SHP77 treated with DMSO at 0.1 percent for 48 hours (cell line): Measurements from ENCODE around the gene TCF19.
"Not testable (repeated sequence)": the region's sequence is repeated elsewhere in the genome, so short reads cannot be mapped to it uniquely, and the experiment has no call there.

Experiments
- DNase-seq: peaks from one replicate; lab custom pipeline; 2025; lab: John Stamatoyannopoulos, UW

Gene TCF19

DNA sequence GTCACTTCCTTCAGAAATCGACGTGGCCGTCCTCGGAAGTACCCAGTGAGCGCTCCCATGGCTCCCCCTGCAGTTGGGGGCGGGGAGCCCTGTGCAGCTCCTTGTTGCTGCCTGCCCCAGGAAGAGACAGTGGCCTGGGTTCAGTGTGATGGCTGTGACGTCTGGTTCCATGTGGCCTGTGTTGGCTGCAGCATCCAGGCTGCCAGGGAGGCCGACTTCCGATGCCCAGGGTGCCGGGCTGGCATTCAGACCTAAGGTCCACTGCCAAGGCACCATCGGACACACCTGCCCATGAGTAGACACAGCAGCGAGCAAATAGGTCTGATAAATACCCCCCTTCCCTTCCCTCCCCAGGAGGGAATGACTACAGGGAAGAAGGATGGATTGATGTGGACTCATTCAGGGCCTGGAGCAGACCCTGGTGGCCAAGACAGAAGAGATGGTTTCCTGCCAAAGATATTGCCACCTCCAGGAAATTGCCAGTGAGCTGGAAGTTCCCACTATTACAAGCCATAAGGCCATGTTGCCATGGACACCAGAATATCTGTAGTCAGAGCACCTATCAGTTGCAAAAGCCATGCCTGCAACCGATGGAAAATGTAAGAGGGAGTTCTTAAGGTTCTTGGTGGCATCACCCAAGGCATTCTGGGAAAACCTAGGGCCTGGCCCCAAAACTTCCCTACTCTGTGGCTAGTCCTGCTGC, 4.2 kb downstream of the TCF19 start:
- no peak for DNase-seq

DNA sequence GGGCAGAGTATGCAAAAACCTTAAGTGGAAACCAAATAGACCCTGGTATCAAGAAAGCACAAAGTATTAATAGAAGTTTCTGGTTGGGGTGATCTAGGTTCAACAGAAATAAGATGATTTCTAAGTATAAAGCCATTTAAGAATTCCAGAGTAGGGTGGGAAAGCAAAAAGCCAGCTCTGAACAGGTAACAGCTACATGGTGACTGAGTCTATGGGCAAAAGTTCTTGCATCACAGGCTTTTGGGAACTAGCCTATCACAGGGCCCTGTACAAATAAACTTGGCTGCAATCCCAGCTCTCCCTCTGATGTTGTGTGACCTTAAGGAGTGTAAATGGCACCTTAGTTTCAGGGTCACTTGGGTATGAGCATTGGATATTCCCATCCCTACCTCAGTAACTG, 5.5 kb downstream of the TCF19 start:
- no peak for DNase-seq

DNA sequence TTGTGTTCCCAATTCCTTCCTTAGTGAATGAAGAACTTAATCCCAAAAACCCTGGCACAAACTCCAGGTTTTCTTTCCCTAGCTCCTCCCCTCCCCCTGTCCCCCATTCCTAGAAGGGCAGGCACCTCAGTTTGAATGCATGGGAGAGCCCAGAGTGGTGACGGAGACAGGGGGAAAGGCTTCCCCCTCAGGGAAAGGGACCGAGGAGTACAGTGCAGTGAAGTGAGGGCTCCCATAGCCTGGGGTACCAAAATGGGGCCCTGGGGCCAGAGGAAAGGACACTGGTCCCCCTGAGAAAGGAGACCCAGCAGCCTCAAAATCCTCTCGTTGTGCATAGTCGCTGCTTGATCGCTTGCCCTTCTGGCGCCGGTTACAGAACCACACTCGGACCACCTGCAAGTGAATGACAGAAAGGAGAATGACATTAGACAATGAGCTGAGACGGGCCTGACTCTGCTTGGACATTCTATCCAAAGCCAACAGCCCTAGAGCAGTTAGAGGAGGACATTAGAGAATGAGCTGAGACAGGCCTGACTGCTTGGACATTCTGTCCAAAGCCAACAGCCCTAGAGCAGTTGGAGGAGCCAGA, 6.2 kb downstream of the TCF19 start:
- DNase-seq: not testable (repeated sequence)

DNA sequence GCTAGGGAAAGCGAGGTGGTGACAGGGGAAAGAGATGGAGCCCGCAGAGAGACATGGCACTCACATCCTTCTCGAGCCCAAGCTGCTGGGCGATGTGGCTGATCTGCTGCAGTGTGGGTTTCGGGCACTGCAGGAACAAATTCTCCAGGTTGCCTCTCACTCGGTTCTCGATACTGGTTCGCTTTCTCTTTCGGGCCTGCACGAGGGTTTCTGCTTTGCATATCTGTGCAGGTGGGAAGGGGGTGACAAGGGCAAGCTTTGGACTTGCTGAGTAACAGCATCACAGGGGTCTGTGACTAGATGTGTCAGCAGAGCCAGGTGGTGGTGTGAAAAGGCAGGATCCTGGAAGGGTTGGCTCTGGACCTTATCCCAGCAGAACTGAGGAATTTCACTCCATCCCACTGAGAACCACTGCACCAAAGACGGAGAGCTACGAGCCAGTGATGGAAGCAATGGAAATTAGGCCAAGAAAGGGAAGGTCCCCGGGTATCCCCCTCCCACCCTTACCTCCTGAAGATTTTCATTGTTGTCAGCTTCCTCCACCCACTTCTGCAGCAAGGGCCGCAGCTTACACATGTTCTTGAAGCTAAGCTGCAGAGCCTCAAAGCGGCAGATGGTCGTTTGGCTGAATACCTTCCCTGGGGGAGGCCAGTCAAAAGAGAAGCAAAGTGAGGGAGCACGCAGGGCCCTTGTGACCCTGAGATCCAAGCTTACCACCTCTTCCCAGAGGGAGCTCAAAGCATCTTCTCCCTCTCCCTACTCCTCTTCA, 6.9 kb downstream of the TCF19 start:
- not testable (repeated sequence) for DNase-seq

DNA sequence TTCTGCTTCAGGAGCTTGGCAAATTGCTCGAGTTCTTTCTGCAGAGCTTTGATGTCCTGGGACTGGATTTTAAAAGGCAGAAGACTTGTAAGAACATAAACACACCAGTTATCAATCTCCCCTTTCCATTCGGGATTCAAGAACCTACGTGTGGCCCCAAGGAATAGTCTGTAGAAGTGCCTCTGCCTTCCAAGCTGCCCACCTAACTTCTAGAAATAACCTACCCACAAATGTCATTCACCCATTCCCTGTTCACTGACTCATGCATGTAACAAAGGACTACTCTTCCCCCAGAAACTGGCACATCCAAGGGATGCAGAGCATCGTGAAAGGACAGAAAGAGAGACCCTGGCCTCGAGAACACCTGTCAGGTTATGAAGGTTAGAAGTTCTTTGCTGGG, 7.6 kb downstream of the TCF19 start:
- no peak for DNase-seq

DNA sequence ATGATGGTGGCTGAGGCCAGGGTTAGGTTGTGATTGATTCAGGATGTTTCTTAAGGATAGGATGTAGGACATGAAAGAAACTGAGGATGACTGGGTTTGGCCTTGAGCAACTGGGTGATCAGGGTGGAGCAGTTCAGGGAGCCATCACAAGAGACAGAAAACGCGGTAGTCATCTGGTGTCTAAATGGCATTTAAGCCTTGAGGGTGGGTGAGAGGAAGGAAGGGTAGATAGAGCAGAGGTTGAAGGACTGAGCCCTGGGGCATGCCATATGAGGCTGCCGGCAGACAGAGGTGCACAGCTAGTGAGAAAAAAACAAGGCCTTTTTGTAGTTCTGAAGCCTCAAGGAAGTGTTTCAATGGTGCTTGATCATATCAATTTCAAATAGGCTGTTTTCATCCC, 10.2 kb downstream of the TCF19 start:
- DNase-seq: no peak

DNA sequence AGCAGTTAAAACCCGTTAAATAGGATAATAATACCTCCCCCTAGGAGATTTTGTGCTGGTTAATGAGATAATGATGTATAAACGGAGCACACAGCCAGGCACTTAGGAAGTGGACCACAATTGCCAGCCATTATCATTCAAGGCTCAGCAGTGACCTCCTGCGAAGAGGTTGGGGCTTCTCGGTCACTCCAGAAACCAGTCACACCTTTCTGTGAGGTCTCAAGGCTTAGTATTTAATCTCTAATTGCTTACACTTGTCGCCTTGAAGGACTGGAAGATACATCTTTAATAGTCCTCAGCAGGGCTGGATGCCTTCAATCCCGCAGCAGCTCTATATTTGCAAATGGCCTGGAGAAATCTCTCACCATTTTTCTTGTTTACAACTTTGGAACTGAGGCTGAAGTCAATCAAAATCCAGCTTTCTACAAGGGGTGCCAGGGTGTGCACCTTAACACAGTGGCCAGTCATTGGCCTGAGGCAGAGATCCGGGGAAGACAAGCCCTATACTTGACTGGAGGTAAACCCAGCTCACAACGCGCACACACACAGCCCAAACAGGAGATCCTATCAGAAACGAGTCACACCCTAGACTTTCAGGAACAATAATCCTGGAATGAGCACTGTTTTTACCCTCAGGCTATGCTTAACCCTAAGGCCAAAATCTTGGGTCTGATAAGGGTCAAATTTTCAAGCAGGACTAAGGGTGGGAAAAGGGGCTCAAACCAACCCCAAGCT, 10.9 kb downstream of the TCF19 start:
- DNase-seq: no peak

DNA sequence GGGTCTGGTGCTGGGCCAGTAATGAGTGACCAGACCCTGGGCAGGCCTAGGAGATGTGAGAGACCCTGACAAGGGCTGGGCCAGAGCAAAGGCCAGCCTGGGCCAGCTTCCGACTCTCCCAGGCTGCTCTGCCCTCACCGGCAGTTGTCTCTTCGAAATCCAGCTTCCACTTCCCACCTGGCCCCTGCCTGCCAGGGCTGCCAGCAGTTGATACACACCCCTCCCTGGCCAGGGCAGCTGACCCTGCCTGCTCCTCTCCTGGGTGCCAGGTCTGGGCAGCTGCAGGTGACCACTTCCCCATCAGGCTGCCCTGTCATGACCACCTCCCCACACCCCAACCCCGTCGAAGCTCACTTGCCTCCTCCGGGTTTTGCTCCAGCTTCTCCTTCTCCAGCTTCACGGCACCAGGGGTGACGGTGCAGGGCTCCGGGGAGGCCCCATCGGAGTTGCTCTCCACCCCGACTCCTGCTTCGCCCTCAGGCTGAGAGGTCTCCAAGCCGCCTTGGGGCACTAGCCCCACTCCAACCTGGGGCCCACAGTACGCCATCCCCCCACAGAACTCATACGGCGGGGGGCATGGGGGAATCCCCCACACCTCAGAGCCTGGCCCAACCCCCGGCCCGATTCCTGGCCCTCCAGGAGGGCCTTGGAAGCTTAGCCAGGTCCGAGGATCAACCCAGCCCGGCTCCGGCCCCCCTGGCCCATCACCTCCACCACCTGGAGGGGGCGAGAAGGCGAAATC, 11.6 kb downstream of the TCF19 start:
- not testable (repeated sequence) for DNase-seq

DNA sequence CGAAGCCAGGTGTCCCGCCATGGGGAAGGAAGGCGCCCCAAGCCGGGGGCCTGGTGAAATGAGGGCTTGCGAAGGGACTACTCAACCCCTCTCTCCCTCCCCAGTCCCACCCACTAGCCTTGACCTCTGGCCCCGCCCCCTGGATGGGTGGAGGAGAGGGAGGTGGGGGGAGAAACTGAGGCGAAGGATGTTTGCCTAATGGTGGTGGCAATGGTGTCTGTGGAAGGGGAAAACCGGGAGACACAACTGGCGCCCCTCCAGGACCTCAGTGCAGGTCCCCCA, 12.2 kb downstream of the TCF19 start, which contains the start of gene POU5F1:
Gene POU5F1, minus strand, starts transcription at position 83 of the 282 bp plus-strand sequence. Its CDS starts 62 bp downstream, at position 21.
- no peak for DNase-seq

DNA sequence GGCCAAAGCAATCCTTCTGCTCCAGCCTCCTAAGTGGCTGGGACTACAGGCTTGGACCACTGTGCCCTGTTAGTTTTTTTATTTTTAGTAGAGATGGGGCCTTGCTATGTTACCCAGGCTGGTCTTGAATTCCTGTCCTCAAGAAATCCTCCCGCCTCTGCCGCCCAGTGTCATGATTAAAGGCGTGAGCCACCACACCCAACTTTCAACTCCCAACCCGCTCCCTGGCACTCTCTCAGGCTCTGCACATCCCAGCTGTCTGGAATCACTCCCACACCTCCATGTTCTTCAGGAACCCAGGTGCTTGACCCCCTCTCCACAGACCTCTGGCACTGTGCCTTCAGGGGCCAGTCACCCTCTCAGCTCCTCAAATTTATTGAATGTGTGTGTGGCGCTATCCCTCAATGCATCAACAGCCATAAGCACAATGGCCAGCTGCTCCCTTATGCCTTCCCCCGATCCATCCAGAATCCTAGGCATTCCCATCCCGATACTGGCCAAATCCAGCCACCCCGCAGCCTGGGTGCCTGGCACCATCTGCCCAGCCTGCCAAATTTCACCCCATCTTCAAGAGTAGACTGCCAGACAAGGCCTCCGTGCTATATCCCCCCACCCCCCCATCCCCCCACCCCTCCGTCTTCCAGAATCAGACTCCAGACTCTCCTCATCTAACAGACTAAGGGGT, 12.7 kb downstream of the TCF19 start:
- DNase-seq: no peak

DNA sequence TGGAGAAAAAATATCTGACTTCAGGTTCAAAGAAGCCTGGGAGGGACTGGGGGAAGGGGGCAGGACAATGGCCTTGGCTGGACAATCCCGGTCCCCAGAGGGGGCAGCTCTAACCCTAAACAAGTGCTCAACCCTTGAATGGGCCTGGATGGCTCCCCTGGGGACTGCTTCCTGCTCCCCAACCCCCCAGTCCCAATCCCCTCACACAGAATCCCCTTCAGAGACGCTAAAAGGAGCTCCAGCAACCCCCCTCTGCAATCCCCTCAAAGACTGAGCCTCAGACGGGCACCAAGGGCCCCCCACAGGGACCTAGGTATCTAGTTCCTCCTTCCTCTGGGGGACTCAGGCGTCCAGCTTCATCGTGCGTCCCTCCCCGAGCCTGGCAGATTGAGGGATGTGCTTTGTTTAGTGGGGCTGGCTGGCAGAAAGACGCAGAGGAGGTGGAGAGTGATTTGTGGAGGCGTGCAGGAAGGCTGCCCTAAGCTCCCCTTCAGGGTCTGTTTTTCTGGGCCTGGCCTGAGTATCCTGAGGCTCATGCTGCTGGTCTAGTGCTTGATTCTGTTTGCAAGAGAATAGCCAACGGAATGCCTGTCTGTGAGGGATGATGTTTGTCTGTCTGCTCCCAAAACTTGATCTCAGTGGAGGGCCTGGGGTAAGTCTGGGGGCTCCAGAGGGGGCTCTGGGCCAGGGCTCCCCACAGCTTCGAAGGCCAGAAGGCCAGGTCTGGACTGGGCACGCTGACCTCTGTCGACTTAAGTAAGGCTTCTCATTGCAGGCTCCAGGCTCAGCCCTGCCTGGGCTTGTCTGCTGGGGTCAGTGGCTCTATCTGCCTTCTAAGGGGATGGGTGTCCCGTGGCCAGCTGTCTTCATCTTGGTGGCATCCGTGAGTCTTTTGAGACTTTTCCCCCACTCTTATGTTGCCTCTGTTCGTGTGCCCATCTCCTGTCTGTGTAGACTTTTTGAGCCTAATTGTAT, 13.8 kb downstream of the TCF19 start:
- DNase-seq: no peak

DNA sequence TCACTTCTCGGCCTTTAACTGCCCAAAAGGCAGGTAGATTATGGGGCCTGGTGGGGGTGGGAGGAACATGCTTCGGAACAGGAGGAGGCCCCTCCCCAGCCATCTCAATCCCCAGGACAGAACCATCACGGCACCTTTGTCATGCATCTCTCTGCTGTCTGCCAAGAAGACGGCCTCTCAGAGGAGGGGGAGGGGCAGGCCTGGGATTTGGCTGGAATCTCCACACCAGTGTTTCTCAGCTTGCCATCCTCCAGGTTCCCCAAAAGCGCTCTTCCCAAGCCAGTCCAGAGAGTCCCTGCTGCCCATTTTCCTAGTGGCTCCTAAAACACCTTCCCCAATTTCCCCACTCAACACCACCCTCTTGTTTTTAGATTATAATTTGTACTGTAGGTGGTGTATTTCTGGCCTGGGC, 14.6 kb downstream of the TCF19 start:
- no peak for DNase-seq

DNA sequence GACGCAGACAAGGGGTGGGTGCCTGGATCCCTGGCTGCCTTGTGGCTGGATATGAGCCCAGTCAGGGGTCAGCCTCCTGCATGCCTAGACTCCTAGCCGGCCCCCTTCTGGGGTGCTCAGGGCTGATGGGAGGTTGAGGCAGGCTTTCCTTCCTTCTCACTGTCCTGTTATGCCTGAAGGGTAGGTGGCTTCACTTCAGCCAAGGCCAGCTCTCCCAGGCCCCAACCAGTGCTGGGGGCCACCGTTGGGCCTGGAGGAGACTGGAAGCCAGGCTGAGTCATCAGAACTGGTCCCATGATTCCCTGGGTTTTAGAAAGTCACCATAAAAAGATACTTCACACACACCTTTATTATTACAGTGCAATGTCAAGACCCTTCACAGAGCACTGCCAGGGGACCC, 15.0 kb downstream of the TCF19 start:
- DNase-seq: no peak

DNA sequence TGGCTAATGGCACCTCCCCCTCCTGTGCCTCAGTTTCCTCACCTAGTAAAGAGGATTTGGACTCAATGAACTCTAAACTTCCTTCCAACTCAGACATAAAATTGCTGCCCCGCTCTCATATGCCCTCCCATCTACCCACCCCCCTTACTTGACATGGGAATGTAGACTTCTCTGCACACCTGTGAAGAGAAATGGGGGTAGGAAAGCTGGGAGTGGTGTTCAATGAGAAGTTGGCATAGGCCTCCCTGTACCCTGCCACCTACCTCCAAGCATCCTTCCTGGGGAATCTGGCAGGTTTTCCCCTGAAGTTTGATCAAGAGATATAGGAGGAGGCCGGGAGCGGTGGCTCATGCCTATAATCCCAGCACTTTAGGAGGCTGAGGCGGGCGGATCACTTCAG, 16.0 kb downstream of the TCF19 start:
- no peak for DNase-seq

DNA sequence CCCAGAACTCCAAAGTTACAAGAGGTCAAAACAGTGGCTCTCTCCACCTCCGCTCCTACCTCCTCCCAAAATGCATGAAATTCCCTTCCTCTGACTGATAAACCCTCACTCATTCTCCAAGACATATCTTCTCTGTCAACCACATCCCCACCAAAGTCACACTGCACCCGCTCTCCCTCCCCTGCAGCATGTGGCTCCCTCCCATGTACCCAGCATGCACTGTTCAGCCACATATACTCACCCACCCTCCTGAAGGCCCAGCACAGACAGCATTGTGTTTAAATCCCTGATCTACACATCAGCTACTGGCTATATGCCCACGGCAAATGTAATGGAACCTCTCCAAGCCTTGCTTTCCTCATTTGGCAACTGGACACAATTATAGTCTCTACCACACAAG, 17.6 kb downstream of the TCF19 start:
- DNase-seq: no peak

DNA sequence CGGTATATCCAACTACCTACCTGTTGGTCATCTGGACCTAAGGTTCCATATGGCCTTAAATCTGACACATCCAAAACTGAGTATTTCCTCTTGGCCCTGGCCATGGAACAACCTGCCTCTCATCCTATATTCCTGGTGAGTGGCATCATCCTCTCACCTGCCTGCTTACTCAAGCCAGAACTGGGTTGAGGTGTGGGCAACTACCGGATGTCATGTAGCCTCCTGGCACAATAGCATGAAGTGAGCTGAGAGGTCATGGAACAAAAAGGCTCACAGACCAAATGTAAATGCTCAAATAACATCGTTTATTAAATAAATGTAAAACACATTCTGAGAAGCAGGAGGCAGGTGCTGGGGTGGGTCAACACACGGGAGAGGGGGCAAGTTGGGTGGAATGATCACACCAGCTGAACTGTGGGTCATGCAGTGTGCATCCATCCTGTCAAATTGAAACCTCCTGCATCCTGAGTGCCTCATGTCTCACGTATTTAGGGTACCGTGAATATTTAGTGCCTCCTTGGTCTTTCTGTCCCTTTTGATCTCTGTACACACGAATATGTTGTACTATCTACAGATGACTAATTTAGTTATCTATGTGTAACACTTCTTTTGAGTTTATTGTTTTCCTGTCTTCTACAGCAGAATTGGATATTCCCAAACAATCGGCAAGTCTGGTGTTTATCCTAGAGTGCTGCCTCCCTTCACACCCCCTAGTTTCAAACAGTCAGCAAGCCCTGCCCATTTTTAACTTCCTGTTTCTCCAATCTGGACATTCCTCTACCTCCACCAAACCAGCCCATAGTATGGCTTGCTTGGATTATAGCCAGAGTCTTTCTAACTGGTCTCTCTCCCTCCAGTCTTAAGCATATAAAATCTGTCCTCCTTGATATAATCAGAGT, 20.0 kb downstream of the TCF19 start:
- no peak for DNase-seq

DNA sequence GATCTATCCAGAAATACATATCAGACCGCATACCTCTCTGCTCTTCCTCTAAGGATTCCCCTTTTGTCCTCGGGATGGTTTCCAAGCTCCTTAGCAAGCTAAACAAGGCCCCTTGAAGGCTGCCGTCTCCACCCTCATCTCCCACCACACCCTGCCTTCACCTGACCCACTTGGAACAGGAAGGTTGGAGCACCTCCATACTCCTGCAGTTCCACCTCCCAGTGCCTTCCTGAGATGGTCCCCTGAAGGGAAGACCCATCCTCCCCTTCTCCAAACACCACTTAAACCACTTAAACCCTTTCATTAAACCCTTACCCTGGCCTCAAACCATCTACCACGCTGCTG, 20.6 kb downstream of the TCF19 start:
- no peak for DNase-seq

DNA sequence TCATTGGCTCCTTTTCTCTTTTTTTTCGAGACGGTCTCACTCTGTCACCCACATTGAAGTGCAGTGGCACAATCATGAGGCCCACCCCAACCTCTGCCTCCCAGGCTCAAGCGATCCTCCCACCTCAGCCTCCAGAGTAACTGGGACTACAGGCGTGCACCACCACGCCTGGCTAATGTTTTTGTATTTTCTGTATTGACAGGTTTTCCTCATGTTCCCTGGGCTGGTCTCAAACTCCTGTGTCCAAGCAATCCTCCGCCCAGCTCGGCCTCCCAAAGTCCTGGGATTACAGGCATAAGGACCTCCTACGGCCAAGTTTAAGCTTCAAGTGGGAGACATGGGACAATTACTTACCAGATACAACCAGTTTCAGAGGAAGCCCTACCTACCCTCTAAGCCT, 21.5 kb downstream of the TCF19 start:
- DNase-seq: no peak

DNA sequence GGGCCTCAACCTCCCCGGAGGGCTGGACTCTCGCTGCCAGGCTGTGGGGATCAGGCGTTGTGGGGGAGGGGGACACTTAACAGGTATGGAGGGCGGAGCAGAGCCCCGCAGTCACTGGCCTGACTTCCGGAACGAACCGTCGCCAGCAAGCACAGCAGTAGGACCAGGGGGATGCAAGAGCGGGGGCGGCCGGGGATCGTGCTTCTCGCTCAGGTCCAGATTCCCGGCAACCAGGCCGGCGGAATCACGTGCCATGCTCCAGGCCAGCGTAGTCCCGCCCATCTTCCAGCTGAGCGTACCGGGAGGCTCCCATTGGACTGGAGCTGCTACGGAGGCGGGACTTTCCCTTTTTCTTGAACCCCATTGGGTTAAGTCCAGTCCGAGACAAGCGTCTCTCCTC, 22.1 kb downstream of the TCF19 start:
- no peak for DNase-seq
